Activated naive CD8-positive, alpha-beta T cell (primary cell): ENCODE data around the gene PLXNB1.

Source experiments
- H3K27ac Mint-ChIP-seq: one replicate; pipeline ENCODE4 v1.8.0; 2021; ENCODE audit warnings: mixed read lengths
- H3K27me3 Mint-ChIP-seq: one replicate; pipeline ENCODE4 v1.8.0; 2021; ENCODE audit warnings: mixed read lengths
- H3K36me3 Mint-ChIP-seq: one replicate; pipeline ENCODE4 v1.8.0; 2021; ENCODE audit warnings: mixed read lengths
- H3K4me1 Mint-ChIP-seq: one replicate; pipeline ENCODE4 v1.8.0; 2021; ENCODE audit warnings: low read depth, mixed read lengths
- H3K4me3 Mint-ChIP-seq: one replicate; pipeline ENCODE4 v1.8.0; 2021; ENCODE audit warnings: mild to moderate bottlenecking, mixed read lengths
- H3K9me3 Mint-ChIP-seq: one replicate; pipeline ENCODE4 v1.8.0; 2021; ENCODE audit warnings: low read depth, mixed read lengths

Gene PLXNB1

DNA sequence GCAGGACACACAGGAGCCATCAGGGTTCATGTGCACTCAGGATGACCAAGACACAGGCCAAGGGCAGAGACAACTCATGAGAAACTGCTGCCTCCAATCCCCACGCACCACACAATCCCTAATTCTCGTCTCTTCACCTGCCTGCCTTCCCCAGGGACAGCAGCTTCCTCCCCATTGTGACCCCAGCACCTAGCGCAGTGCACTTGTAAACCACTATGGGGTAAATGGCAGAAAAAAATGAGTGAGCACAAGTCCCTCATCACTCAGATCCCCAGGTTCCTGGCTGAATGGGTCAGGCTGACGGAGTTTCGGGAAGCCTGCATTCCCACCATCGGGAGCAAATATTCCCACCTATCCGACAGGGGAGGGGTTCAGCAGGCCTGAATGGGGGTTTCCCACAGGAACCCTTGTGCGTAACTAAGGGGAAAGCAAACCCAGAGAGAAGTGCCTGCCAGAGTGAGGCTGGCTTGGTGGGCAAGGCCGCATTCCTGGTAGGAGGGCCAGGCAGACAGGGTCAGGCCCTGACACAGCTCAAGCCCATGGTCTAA lies 18.8 kb downstream of the PLXNB1 start:
- Mint-ChIP-seq H3K27ac (no peak overlapping the region), H3K4me3 (no peak overlapping the region), H3K27me3 (no peaks in the 10 kb centered on the region), H3K4me1 (no peaks in the 10 kb centered on the region), H3K36me3 (no peaks in the 10 kb centered on the region), H3K9me3 (no peaks in the 10 kb centered on the region)

- Mint-ChIP-seq H3K4me1 (no peaks in the 10 kb centered on the region), H3K27ac (no peak overlapping the region), H3K9me3 (no peaks in the 10 kb centered on the region)
These were observed 19.5 kb downstream of the PLXNB1 start for GRCh38 chr3:48410205-48411040.

GRCh38 chr3:48409291-48410201 lies 20.3 kb downstream of the PLXNB1 start:
- no peaks in the 10 kb centered on the region for H3K4me1 Mint-ChIP-seq
- no peak overlapping the region for H3K4me3 Mint-ChIP-seq
- H3K9me3 Mint-ChIP-seq, result no peaks in the 10 kb centered on the region
- no peaks in the 10 kb centered on the region for H3K36me3 Mint-ChIP-seq
- H3K27ac Mint-ChIP-seq, result no peak overlapping the region
- no peaks in the 10 kb centered on the region for H3K27me3 Mint-ChIP-seq

More at GRCh38 chr3:48410205-48411040, 19.5 kb downstream of the PLXNB1 start:
- no peaks in the 10 kb centered on the region for H3K36me3 Mint-ChIP-seq
- no peak overlapping the region for H3K4me3 Mint-ChIP-seq
- no peaks in the 10 kb centered on the region for H3K27me3 Mint-ChIP-seq

DNA sequence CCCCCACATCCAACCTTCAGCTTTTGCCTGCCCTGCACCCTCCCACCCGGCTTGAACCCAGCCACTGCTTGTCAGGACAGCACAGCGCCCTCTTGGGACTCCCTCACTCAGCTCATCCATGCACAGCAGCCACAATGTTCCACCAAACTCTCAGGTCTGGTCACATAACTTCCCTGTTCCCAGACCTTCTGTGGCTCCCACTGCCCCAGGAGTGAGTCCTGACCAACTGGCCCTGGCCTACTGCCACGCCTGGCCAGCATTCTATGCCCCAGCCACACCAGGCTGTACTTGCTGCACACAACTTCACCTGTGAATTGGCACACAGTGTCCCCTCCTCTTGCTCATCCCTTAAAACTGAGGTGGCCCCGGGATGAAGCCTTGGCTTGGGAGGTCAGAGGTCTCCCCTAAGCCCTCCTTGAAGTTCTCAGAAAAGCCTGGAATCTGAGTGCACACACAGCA lies 21.0 kb downstream of the PLXNB1 start:
- H3K27ac Mint-ChIP-seq, result no peak overlapping the region

GRCh38 chr3:48407542-48408099 lies 22.3 kb downstream of the PLXNB1 start:
- H3K36me3 Mint-ChIP-seq, result no peaks in the 10 kb centered on the region
- H3K27me3 Mint-ChIP-seq, result no peaks in the 10 kb centered on the region
- no peaks in the 10 kb centered on the region for H3K9me3 Mint-ChIP-seq
- no peak overlapping the region for H3K4me3 Mint-ChIP-seq
- H3K4me1 Mint-ChIP-seq, result no peaks in the 10 kb centered on the region
- no peak overlapping the region for H3K27ac Mint-ChIP-seq

More for the DNA sequence above, 21.0 kb downstream of the PLXNB1 start:
- Mint-ChIP-seq H3K4me3 (no peak overlapping the region), H3K27me3 (no peaks in the 10 kb centered on the region), H3K9me3 (no peaks in the 10 kb centered on the region), H3K4me1 (no peaks in the 10 kb centered on the region), H3K36me3 (no peaks in the 10 kb centered on the region)

GRCh38 chr3:48406443-48407431 lies 23.1 kb downstream of the PLXNB1 start:
- no peaks in the 10 kb centered on the region for H3K4me1 Mint-ChIP-seq
- H3K36me3 Mint-ChIP-seq, result no peaks in the 10 kb centered on the region
- H3K27ac Mint-ChIP-seq, result no peak overlapping the region
- no peaks in the 10 kb centered on the region for H3K9me3 Mint-ChIP-seq
- no peak overlapping the region for H3K4me3 Mint-ChIP-seq
- no peaks in the 10 kb centered on the region for H3K27me3 Mint-ChIP-seq

- Mint-ChIP-seq H3K27me3 (no peaks in the 10 kb centered on the region), H3K27ac (no peak overlapping the region), H3K9me3 (no peaks in the 10 kb centered on the region), H3K4me1 (no peaks in the 10 kb centered on the region), H3K4me3 (no peak overlapping the region), H3K36me3 (no peaks in the 10 kb centered on the region)
These were observed 23.9 kb downstream of the PLXNB1 start for GRCh38 chr3:48405971-48406370.

GRCh38 chr3:48405343-48405881 lies 24.5 kb downstream of the PLXNB1 start:
- H3K4me1 Mint-ChIP-seq, result no peaks in the 10 kb centered on the region
- H3K36me3 Mint-ChIP-seq, result no peaks in the 10 kb centered on the region
- no peaks in the 10 kb centered on the region for H3K27me3 Mint-ChIP-seq
- H3K9me3 Mint-ChIP-seq, result no peaks in the 10 kb centered on the region
- H3K4me3 Mint-ChIP-seq, result no peak overlapping the region
- H3K27ac Mint-ChIP-seq, result no peak overlapping the region

DNA sequence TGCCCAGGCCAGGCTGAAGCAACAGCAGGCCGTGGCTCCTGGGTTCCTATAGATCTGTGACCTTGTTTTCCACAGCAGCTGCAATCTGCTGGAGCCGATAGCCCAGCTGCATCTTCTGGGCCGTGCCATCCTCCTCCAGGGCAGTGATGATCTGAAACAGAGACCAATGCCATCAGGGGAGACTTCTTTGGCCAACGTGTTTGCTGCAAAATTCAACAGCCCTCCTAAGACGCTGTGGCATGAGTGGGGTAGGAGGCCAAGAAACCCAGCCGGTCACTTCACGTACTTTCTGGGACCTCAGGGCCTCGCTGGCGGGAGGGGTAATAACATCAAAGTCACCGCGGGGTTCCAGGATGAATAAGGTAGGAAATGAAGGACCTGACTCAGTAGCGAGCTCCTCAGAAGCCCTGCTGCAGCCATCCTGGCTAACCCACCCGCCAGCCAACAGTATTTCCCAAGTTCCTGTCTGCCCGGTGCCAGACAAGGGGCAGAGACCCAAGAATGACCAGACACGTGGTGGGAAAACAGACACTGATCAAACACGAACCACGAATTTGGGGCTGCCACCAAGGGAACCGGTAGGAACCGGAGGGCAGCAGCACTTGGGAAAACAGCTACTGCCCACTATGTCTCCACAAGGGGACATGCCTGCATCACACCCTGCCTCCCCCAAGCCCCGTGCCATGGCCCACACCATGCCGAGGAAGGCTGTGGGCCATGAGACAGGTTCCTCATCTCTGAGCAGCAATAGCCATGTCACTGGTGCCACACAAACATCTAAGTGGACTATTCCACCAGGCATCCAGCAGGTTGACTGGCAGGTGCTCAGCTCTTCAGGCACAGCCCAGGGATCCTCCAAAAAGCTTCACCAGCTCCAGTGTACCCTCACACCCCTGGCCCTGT lies 25.2 kb downstream of the PLXNB1 start:
- no peaks in the 10 kb centered on the region for H3K4me1 Mint-ChIP-seq
- no peaks in the 10 kb centered on the region for H3K36me3 Mint-ChIP-seq
- no peak overlapping the region for H3K4me3 Mint-ChIP-seq
- H3K9me3 Mint-ChIP-seq, result no peaks in the 10 kb centered on the region
- H3K27me3 Mint-ChIP-seq, result no peaks in the 10 kb centered on the region
- H3K27ac Mint-ChIP-seq, result no peak overlapping the region

DNA sequence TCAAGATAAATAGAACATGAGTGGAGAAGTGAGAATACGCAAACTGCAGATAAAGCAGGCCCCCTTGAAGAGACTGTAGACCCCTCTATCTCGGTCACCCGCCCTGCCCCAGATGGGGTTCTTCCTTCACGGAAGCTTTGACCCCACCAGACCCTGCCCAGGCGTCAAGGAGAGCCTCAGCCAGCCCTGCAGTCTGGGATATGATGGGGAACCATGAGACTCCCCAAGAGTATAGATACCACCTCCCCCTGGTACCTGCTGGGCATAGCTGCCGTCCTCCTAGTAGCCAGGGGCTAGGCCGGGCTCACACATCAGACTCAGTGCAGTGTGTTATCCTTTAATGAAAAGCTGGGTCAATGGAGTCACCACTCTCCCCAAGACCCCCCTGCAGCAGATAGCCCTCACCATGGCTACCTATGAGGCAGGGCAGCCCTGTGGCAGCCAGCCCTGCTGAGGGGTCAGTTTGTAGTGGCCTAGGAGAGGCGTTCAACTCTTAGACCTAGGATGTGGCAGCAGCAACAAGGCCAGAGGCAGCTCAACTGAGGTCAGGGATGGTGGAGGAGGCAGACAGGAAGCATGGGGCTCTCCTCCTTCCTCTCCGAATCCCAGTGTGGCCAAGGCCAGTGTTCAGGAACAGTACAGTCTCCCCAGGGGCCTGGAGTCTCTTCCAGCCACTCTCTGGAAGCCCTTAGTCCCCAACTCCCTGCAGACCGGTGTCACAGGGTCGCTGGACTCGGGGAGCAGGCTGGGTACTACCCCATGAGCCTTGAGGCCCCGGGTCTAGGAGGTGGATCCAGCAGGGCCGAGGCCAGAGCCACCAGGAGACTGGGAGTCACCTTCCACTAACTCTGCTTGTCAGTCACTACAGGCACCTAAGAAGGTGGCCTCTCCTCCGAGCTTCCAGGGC lies 26.1 kb downstream of the PLXNB1 start:
- H3K27ac Mint-ChIP-seq, result no peak overlapping the region
- no peaks in the 10 kb centered on the region for H3K9me3 Mint-ChIP-seq
- no peak overlapping the region for H3K4me3 Mint-ChIP-seq
- H3K4me1 Mint-ChIP-seq, result no peaks in the 10 kb centered on the region
- H3K36me3 Mint-ChIP-seq, result no peaks in the 10 kb centered on the region
- H3K27me3 Mint-ChIP-seq, result no peaks in the 10 kb centered on the region

DNA sequence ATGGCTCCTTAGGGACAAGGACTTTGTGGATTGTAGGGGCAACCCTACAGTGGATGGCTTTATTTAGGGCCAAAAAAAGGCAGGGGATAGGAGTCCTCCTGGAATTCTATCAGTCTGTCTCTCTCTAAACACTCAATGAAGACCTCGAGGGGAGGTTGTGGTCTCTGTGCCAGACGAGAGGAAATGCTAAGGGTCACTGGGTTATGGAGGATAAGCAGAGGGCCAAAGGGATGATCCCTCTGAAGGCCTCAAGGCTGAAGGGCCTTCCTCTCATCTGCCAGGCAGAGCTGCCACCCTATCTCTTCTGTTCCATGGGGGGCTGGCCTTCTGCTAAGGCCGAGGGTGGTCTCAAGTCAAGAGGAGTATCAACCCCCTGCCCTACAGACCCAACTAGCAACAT lies 27.0 kb downstream of the PLXNB1 start:
- Mint-ChIP-seq H3K4me1 (no peaks in the 10 kb centered on the region), H3K4me3 (no peak overlapping the region), H3K27ac (no peak overlapping the region), H3K36me3 (no peaks in the 10 kb centered on the region), H3K9me3 (no peaks in the 10 kb centered on the region), H3K27me3 (no peaks in the 10 kb centered on the region)

GRCh38 chr3:48402281-48402732 lies 27.6 kb downstream of the PLXNB1 start:
- Mint-ChIP-seq H3K27me3 (no peaks in the 10 kb centered on the region), H3K27ac (no peak overlapping the region), H3K9me3 (no peaks in the 10 kb centered on the region), H3K4me1 (no peaks in the 10 kb centered on the region), H3K4me3 (no peak overlapping the region), H3K36me3 (no peaks in the 10 kb centered on the region)
